ENCODE measurements around the gene ZDHHC14.

ZDHHC14 gene

DNA sequence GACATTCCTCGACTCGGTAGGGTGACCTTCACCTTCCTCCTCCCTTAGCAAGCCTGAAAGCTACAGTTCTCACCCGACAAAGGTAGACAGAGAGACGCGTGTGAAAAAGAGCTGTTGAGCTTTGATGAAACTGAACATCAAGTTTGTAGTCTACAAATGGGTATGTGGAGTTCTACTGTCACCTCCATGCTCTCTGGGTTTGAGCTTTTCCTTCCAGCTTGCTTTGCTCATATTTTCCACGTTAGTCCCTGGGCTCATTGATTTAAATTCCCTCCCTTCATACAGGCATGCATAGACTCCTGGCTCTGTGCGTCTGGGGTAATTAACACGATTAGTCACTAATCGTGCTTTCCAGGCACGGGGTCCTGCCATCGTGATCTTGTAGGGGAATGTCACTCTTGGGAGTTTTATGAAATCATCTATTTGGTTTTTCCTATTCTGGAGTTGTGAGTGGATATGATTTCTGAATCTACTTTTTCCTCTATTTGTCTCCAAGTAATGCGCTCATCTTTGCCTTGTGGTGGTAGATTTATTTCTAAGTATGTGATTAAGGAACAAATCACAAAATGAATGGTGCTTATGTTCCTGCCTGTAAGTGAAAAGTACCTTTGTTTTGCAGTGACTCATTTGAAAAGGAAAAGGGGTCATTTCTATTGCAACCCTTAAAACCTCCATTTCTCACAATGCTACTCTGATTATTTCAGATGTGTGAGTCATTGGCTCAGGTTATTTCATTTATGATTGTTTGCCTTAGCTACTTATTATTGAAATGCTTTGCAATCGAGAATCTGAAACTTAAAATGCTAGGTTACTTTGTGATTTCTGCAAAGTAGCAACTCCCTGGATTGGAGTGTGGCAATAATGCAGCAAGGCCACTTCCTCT, 154.6 kb downstream of the ZDHHC14 start:
- Histone ChIP-seq H3K4me1 (ENCODE audit: control insufficient read depth, insufficient read depth, low read length, unreplicated experiment) (peaks cover 19% of the 10 kb centered on the region), H3K4me3 (ENCODE audit: low read depth, low read length) (peak overlapping the region; percentile 50), H3K79me2 (ENCODE audit: control insufficient read depth, insufficient read depth, low read length, unreplicated experiment) (no peaks in the 10 kb centered on the region), H3K27ac (ENCODE audit: low read depth, low read length) (peak overlapping the region; percentile 84), H3K36me3 (ENCODE audit: insufficient read depth, low read length) (no peaks in the 10 kb centered on the region), H2AFZ (ENCODE audit: low read length, unreplicated experiment) (peak overlapping the region; percentile 81), H3K27me3 (ENCODE audit: insufficient read depth, low read length) (no peaks in the 10 kb centered on the region)

DNA sequence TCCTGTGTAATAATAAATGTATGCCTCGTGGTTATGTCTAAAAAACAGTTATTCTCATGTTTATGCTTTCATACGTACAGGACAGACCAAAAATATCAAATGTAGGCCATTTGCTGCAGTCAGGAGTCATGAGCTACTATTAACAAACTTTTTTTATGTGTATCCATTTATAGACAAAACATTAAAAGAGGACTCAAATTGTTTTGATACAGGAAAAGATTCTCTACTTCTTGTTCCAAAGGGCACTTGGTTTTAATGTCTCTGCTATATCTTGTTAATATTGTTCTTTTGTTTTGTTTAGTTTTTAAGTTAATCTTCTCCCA, 155.2 kb downstream of the ZDHHC14 start:
- Histone ChIP-seq H3K4me3 (ENCODE audit: low read depth, low read length) (peak overlapping the region; percentile 50), H3K79me2 (ENCODE audit: control insufficient read depth, insufficient read depth, low read length, unreplicated experiment) (no peaks in the 10 kb centered on the region), H3K27ac (ENCODE audit: low read depth, low read length) (peak overlapping the region; percentile 84), H3K4me1 (ENCODE audit: control insufficient read depth, insufficient read depth, low read length, unreplicated experiment) (peaks cover 19% of the 10 kb centered on the region), H2AFZ (ENCODE audit: low read length, unreplicated experiment) (peak overlapping the region; percentile 81), H3K27me3 (ENCODE audit: insufficient read depth, low read length) (no peaks in the 10 kb centered on the region), H3K36me3 (ENCODE audit: insufficient read depth, low read length) (no peaks in the 10 kb centered on the region)

DNA sequence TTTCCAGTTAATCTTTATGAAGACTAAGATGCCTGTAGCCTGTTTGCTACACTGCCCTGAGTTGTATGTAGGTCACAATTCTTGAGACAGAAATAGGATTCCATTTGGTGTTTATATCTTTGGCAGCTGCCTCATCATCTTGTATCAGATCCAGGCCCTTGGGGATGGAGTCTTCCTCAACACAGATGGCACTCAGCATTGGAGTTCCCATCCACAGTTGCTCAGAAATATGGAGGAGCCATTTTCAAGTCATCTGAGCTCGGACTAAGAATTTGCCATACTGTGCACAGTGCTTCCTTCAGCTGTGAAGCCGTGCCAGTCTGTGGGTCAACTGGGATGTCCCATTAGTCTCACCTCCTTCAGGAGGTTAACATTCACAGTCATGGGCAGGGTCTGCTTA, 156.6 kb downstream of the ZDHHC14 start:
- no peaks in the 10 kb centered on the region for H3K27me3 ChIP-seq (ENCODE audit: insufficient read depth, low read length)
- H2AFZ ChIP-seq (ENCODE audit: low read length, unreplicated experiment): no peak overlapping the region
- no peak overlapping the region for H3K27ac ChIP-seq (ENCODE audit: low read depth, low read length)
- no peak overlapping the region for H3K4me3 ChIP-seq (ENCODE audit: low read depth, low read length)
- no peaks in the 10 kb centered on the region for H3K36me3 ChIP-seq (ENCODE audit: insufficient read depth, low read length)
- H3K4me1 ChIP-seq (ENCODE audit: control insufficient read depth, insufficient read depth, low read length, unreplicated experiment): peaks cover 19% of the 10 kb centered on the region
- no peaks in the 10 kb centered on the region for H3K79me2 ChIP-seq (ENCODE audit: control insufficient read depth, insufficient read depth, low read length, unreplicated experiment)

DNA sequence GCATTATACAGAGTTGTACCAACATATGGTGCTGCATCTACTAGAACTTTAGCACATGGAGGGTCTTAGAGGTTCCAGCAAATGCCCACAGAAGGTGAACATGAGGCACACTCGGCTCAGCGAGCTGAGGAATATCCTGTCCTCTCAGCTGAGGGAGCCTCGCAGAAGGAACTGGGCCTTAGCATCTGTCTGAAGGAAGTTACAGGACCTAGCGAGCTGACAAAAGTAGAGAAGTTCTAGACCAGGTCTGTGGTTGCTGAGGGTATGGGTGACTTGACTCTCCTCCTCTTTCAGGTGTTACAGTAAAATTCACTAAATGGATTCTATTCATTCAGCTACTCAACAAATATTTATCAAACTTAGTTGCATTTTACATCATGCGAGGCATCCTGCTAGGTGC, 157.2 kb downstream of the ZDHHC14 start:
- Histone ChIP-seq H3K27me3 (ENCODE audit: insufficient read depth, low read length) (no peaks in the 10 kb centered on the region), H3K79me2 (ENCODE audit: control insufficient read depth, insufficient read depth, low read length, unreplicated experiment) (no peaks in the 10 kb centered on the region), H3K4me3 (ENCODE audit: low read depth, low read length) (no peak overlapping the region), H3K36me3 (ENCODE audit: insufficient read depth, low read length) (no peaks in the 10 kb centered on the region), H3K4me1 (ENCODE audit: control insufficient read depth, insufficient read depth, low read length, unreplicated experiment) (peaks cover 19% of the 10 kb centered on the region), H3K27ac (ENCODE audit: low read depth, low read length) (no peak overlapping the region), H2AFZ (ENCODE audit: low read length, unreplicated experiment) (no peak overlapping the region)

DNA sequence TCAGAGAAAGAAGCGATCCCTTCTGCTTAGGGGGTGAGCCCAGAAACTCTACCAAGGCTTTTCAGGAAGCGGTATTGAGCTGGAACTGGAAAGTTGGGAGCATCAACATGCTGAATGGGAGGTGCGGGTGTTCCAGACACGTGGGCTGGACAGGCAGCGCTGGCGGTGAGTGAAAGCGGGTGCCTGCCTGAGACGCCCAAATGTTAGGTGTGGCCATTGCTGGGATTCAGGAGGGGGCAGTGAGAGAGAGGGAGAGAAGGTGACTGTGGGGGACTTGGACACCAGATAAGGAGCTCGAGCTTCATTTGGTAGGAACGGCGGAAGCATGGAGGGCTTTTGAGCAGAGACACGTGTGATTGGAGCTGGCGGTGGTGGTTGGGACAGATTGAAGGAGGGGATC, 157.7 kb downstream of the ZDHHC14 start:
- H2AFZ ChIP-seq (ENCODE audit: low read length, unreplicated experiment): no peak overlapping the region
- H3K27me3 ChIP-seq (ENCODE audit: insufficient read depth, low read length): no peaks in the 10 kb centered on the region
- no peak overlapping the region for H3K4me3 ChIP-seq (ENCODE audit: low read depth, low read length)
- peaks cover 19% of the 10 kb centered on the region for H3K4me1 ChIP-seq (ENCODE audit: control insufficient read depth, insufficient read depth, low read length, unreplicated experiment)
- no peaks in the 10 kb centered on the region for H3K79me2 ChIP-seq (ENCODE audit: control insufficient read depth, insufficient read depth, low read length, unreplicated experiment)
- no peak overlapping the region for H3K27ac ChIP-seq (ENCODE audit: low read depth, low read length)
- H3K36me3 ChIP-seq (ENCODE audit: insufficient read depth, low read length): no peaks in the 10 kb centered on the region

DNA sequence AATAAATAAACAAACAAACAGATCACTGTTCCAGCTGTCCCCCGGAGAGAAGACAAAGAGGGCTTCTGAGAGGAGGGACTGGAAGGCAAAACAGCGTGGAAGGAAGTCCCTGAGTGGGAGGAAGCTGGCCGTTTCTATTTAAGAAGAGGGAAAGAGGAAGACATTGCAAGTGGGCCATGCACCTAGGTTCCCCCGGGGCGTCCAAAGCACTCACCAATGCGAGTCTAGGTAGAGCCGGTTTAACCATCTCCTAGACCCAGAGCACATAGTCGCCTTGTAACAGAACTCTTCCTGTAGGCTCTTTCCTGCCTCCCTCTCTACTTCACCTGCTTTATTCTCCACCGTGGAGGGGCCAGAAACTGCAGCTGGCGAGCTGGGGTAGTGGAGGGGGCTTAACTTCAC, 158.4 kb downstream of the ZDHHC14 start:
- H3K36me3 ChIP-seq (ENCODE audit: insufficient read depth, low read length): no peaks in the 10 kb centered on the region
- no peaks in the 10 kb centered on the region for H3K79me2 ChIP-seq (ENCODE audit: control insufficient read depth, insufficient read depth, low read length, unreplicated experiment)
- H3K27me3 ChIP-seq (ENCODE audit: insufficient read depth, low read length): no peaks in the 10 kb centered on the region
- H2AFZ ChIP-seq (ENCODE audit: low read length, unreplicated experiment): no peak overlapping the region
- no peak overlapping the region for H3K27ac ChIP-seq (ENCODE audit: low read depth, low read length)
- H3K4me1 ChIP-seq (ENCODE audit: control insufficient read depth, insufficient read depth, low read length, unreplicated experiment): peaks cover 19% of the 10 kb centered on the region
- H3K4me3 ChIP-seq (ENCODE audit: low read depth, low read length): no peak overlapping the region

DNA sequence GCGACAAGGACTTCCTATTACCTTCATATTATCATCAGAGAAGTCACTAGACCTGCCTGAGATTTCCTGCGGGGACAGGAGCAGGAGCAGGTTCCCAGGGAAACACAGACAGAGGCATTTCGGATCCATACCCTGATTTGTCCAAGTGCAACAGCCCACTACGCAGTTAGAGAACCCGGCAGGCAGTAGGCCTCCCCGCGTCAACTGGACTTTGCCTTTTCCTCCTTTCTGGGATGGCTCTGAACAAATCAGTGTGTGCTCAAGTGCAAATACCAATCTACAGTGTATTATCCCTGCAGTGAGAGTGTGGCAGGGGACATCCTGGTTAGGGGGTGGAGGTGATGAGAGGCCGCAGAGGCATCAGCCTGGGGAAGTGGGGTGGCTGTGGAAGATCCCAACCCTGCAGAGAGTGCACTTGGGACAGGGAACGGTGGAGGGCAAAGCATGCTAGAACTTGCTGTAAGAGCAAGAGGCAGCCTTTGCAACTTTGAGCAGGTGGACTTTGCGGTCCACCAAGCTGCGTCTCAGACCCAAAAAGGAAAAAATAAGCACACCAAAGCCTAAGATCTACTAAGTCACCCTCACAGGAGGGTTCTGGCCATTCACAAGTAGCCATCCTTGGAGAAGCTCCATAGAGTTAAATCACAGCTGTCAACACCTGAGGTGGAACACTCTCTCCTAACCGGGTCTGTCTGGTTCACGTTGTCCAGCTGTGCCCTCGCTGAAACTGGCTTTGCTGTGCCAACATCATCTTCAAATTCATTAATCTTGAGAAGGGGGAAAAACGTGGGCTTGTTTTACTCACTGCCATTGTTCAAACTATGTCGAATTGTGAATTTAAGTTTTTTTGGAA, 159.1 kb downstream of the ZDHHC14 start:
- Histone ChIP-seq H3K4me3 (ENCODE audit: low read depth, low read length) (no peak overlapping the region), H3K27ac (ENCODE audit: low read depth, low read length) (no peak overlapping the region)

DNA sequence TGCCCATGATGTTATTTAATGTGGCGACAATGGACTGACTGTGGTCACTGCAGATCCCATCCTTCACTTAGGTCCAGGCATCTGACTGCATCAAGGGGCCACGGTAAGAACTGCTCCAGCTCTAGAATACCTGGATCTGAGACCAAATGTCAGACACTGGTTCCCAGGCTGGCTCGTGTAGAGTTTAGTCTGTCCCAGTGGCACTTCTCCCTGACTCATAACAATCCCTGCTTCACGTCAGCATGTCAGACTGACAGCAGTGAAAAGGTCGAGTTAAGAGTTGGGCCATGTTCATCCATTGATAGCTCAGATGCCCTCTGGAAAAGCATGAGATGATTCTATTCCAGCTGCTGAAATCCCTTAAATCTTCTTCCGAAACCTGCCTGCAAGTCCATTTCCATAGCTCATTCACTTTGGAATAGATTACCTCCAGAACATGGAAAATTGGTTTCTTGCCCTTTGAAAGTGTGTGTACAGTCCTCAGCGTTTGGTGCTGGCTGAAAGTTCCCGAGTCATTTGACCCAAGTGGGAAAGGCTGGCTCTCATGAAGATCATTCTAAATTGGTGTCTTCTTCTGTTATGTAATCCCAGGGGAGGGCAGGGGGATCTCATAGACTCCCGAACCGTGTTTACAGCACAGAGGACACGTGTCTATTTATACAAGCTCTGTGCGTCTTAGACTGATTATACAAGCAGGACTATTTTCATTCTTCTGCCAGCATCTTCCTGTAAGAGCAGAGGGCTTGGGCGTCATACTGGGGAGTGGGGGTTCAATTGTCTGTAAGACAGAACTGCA, 160.8 kb downstream of the ZDHHC14 start:
- Histone ChIP-seq H3K4me1 (ENCODE audit: control insufficient read depth, insufficient read depth, low read length, unreplicated experiment) (no peaks in the 10 kb centered on the region), H3K79me2 (ENCODE audit: control insufficient read depth, insufficient read depth, low read length, unreplicated experiment) (no peaks in the 10 kb centered on the region), H3K27me3 (ENCODE audit: insufficient read depth, low read length) (no peaks in the 10 kb centered on the region), H3K36me3 (ENCODE audit: insufficient read depth, low read length) (no peaks in the 10 kb centered on the region), H3K27ac (ENCODE audit: low read depth, low read length) (no peak overlapping the region), H3K4me3 (ENCODE audit: low read depth, low read length) (no peak overlapping the region), H2AFZ (ENCODE audit: low read length, unreplicated experiment) (no peak overlapping the region)

More for the DNA sequence above, 159.1 kb downstream of the ZDHHC14 start:
- Histone ChIP-seq H2AFZ (ENCODE audit: low read length, unreplicated experiment) (no peak overlapping the region), H3K4me1 (ENCODE audit: control insufficient read depth, insufficient read depth, low read length, unreplicated experiment) (peaks cover 14% of the 10 kb centered on the region), H3K79me2 (ENCODE audit: control insufficient read depth, insufficient read depth, low read length, unreplicated experiment) (no peaks in the 10 kb centered on the region), H3K36me3 (ENCODE audit: insufficient read depth, low read length) (no peaks in the 10 kb centered on the region), H3K27me3 (ENCODE audit: insufficient read depth, low read length) (no peaks in the 10 kb centered on the region)

DNA sequence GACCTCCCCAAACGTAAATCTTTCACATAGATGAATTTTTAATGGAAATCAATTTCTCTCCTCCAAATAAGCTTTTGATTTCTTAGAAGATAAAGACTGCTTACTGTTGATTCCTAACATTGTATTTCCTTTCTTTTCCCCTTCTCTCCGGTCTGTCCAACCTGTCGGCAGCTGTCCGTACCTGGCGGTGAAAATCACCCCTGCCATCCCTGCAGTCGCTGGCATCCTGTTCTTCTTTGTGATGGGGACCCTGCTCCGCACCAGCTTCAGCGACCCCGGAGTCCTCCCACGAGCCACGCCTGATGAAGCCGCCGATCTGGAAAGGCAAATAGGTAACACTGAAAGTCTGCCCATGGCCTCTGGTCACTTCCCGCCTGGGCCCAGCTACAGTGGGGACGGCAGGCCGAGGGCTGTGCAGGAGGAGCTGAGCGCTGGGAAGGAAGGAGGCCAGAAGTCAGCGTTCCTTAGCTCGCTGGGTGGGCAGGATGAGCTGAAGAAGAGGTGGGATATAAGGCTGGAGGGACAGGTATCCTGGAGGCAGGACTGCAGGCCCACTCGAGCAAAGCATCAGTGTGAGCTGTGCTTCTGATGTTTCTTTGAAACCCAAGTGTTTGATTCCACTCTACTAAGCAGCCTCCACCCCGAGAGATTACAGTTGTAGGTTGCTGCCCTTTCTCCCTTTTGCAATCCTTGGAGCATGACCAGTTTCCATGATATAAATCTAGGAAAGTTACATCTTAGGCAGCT, 161.6 kb downstream of the ZDHHC14 start:
- no peak overlapping the region for H3K27ac ChIP-seq (ENCODE audit: low read depth, low read length)
- no peaks in the 10 kb centered on the region for H3K79me2 ChIP-seq (ENCODE audit: control insufficient read depth, insufficient read depth, low read length, unreplicated experiment)
- H3K27me3 ChIP-seq (ENCODE audit: insufficient read depth, low read length): no peaks in the 10 kb centered on the region
- no peak overlapping the region for H3K4me3 ChIP-seq (ENCODE audit: low read depth, low read length)
- H3K4me1 ChIP-seq (ENCODE audit: control insufficient read depth, insufficient read depth, low read length, unreplicated experiment): no peaks in the 10 kb centered on the region
- H3K36me3 ChIP-seq (ENCODE audit: insufficient read depth, low read length): no peaks in the 10 kb centered on the region
- no peak overlapping the region for H2AFZ ChIP-seq (ENCODE audit: low read length, unreplicated experiment)

DNA sequence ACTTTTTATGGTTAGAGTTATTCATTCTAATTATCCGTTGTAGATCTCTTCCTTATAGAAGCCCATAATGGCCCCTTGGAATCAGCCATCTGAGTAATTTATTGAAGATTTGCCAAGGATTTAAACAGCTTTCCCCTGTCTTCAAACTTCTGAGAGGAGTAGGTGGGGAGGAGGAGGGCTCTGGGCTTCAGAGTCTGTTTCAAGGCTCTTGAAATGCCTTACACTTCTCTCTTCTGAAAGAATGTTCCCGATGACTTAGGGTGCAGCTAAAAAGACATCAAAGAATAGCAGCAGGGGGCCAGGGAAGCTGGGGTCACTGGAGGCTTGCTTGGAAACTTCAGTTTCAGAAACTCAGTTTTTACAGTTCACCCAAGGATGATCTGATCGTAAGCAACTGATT, 165.3 kb downstream of the ZDHHC14 start:
- no peaks in the 10 kb centered on the region for H3K79me2 ChIP-seq (ENCODE audit: control insufficient read depth, insufficient read depth, low read length, unreplicated experiment)
- no peak overlapping the region for H3K4me3 ChIP-seq (ENCODE audit: low read depth, low read length)
- H3K27me3 ChIP-seq (ENCODE audit: insufficient read depth, low read length): no peaks in the 10 kb centered on the region
- no peak overlapping the region for H2AFZ ChIP-seq (ENCODE audit: low read length, unreplicated experiment)
- H3K36me3 ChIP-seq (ENCODE audit: insufficient read depth, low read length): no peaks in the 10 kb centered on the region
- H3K27ac ChIP-seq (ENCODE audit: low read depth, low read length): no peak overlapping the region
- H3K4me1 ChIP-seq (ENCODE audit: control insufficient read depth, insufficient read depth, low read length, unreplicated experiment): no peaks in the 10 kb centered on the region

All from ACC112 (cell line).